K562 (cell line): ENCODE measurements around the gene KCND3. TPM values are rescaled to one million over a fixed set of nuclear protein-coding genes. Genes with fewer than 3 reads are reported as not detected.
A peak's percentile ranks its signal among the peaks of the same experiment; 100 is the strongest.

Experiments used
- ATAC-seq: fragments of 200-7000 bp; cut with Tn5 transposase; 3 replicates; pipeline ENCODE4 v1.9.1; 2020; ENCODE audit warnings: moderate library complexity
- BruUV-seq: library from RNA; stranded (reverse); fragments of 400-500 nt; replicated peaks from 2 replicates; lab custom pipeline; 2021; lab: Mats Ljungman, UMichigan
- CTCF ChIA-PET: fragments of 300-600 bp; formaldehyde crosslinking; extraction: SDS; loops from one replicate; lab custom pipeline; 2021; ENCODE audit warnings: low intra/inter-chr PET ratio; lab: Yijun Ruan, JAX
- POLR2A ChIA-PET: fragments of 300-600, 350-650 bp; sonication (Branson Sonifier 250); formaldehyde crosslinking; extraction: SDS; loops from one replicate; lab custom pipeline; 2021; ENCODE audit warnings: antibody characterized with exemption, inconsistent platforms; lab: Yijun Ruan, JAX
- DNase-seq, 4 experiments: peaks; one replicate each; pipeline versions ENCODE4 v3.0.0 to v3.0.0-alpha.2; 2011 to 2018; ENCODE audit warnings: low spot score in 3 of 4, mixed read lengths in 3 of 4; ENCODE audit errors: extremely low read depth in 1 of 4
- FAIRE-seq: peaks from 2 replicates; lab custom pipeline; 2011; peaks lifted over from hg19 to GRCh38; lab: Jason Lieb, UNC
- H2AFZ ChIP-seq: 2 replicates; pipeline ENCODE4 v1.6.0; 2011; ENCODE audit warnings: low read depth, low read length, control low read depth, inconsistent platforms
- H3K27ac ChIP-seq: fragments of 200-600 bp; 3 replicates; pipeline ENCODE4 v1.8.0; 2011; ENCODE audit warnings: low read depth, mild to moderate bottlenecking, control low read depth, inconsistent platforms, low read length, moderate library complexity, mixed read lengths; ENCODE audit errors: extremely low read depth
- H3K27me3 ChIP-seq, 2 experiments: fragments of 300-600 bp in 1 of 2; 2 replicates in 1 of 2; 3 replicates in 1 of 2; pipeline versions ENCODE4 v1.6.0 to v1.8.0; 2011; ENCODE audit warnings: inconsistent platforms in 2 of 2, low read length in 2 of 2, mild to moderate bottlenecking in 1 of 2, mixed read lengths in 1 of 2, moderate library complexity in 1 of 2; ENCODE audit not compliant: control insufficient read depth in 2 of 2, insufficient read depth in 2 of 2
- H3K36me3 ChIP-seq: fragments of 300-600 bp; 3 replicates; pipeline ENCODE4 v1.8.0; 2011; ENCODE audit warnings: mild to moderate bottlenecking, low read length, inconsistent platforms; ENCODE audit not compliant: control insufficient read depth, insufficient read depth
- H3K4me1 ChIP-seq, 2 experiments: fragments of 200-600 bp in 1 of 2; replicated peaks in 1 of 2; 2 replicates in 1 of 2; 3 replicates in 1 of 2; pipeline versions ENCODE4 v1.5.1 to v1.8.0; 2011; ENCODE audit warnings: inconsistent platforms in 2 of 2, low read length in 2 of 2, mild to moderate bottlenecking in 1 of 2, mixed read lengths in 1 of 2, moderate library complexity in 1 of 2; ENCODE audit not compliant: control insufficient read depth in 2 of 2, insufficient read depth in 2 of 2
- H3K4me2 ChIP-seq: 2 replicates; pipeline ENCODE4 v1.6.1; 2011; ENCODE audit warnings: low read length, control low read depth, inconsistent platforms, mixed read lengths; ENCODE audit not compliant: insufficient read depth
- H3K4me3 ChIP-seq: fragments of 200-600 bp; sonication (generic), shearing (Covaris generic); 2 replicates; pipeline ENCODE4 v1.5.1; 2016; ENCODE audit warnings: control low read depth, inconsistent platforms
- H3K79me2 ChIP-seq: fragments of 200-600 bp; 3 replicates; pipeline ENCODE4 v1.8.0; 2011; ENCODE audit warnings: low read length, inconsistent platforms; ENCODE audit not compliant: control insufficient read depth, insufficient read depth
- H3K9ac ChIP-seq, 2 experiments: 2 replicates each; pipeline versions ENCODE4 v1.6.0 to v1.6.1; 2011; ENCODE audit warnings: low read depth in 2 of 2, low read length in 2 of 2, control low read depth in 1 of 2, inconsistent platforms in 1 of 2, mild to moderate bottlenecking in 1 of 2, mixed read lengths in 1 of 2; ENCODE audit not compliant: insufficient read depth in 1 of 2
- H3K9me1 ChIP-seq: one replicate; pipeline ENCODE4 v1.6.0; 2011; ENCODE audit warnings: inconsistent platforms, mild to moderate bottlenecking, low read length, moderate library complexity; ENCODE audit not compliant: control insufficient read depth, insufficient read depth
- H3K9me3 ChIP-seq: replicated peaks from 2 replicates; pipeline ENCODE4 v1.5.1; 2011; ENCODE audit warnings: low read depth, low read length, inconsistent platforms; ENCODE audit not compliant: control insufficient read depth, insufficient read depth
- H4K20me1 ChIP-seq: replicated peaks from 2 replicates; pipeline ENCODE4 v1.6.1; 2011; ENCODE audit warnings: low read length, inconsistent platforms, mixed read lengths; ENCODE audit not compliant: control insufficient read depth, insufficient read depth
- ARID2 ChIP-seq: fragments of 450-650 bp; IDR thresholded peaks from 2 replicates; pipeline ENCODE4 v1.6.1; 2017; ENCODE audit warnings: antibody characterized with exemption, mild to moderate bottlenecking
- DNMT1 ChIP-seq: fragments of 450-650 bp; IDR thresholded peaks from 2 replicates; pipeline ENCODE4 v1.6.1; 2016; ENCODE audit warnings: antibody characterized with exemption, mild to moderate bottlenecking
- EP400 ChIP-seq: fragments of 450-650 bp; IDR thresholded peaks from 2 replicates; pipeline ENCODE4 v1.6.1; 2017; ENCODE audit warnings: antibody characterized with exemption, mild to moderate bottlenecking, moderate library complexity
- MED1 ChIP-seq: sonication (generic); formaldehyde crosslinking; IDR thresholded peaks from 2 replicates; pipeline ENCODE4 v1.8.1; 2023; ENCODE audit warnings: missing genetic modification reagents, borderline replicate concordance
- MEF2A ChIP-seq: IDR thresholded peaks from 2 replicates; pipeline ENCODE4 v1.6.1; 2011; ENCODE audit warnings: low read depth, mild to moderate bottlenecking, low read length, moderate library complexity; ENCODE audit not compliant: control insufficient read depth
- RFX5 ChIP-seq: IDR thresholded peaks from 2 replicates; pipeline ENCODE4 v1.6.1; 2011; ENCODE audit warnings: low read depth, mild to moderate bottlenecking, improper control_type of control experiment, low read length
- RFX7 ChIP-seq: fragments of 250-450 bp; sonication (Bioruptor Pico); IDR thresholded peaks from 2 replicates; pipeline ENCODE4 v1.5.1; 2021; ENCODE audit warnings: mild to moderate bottlenecking
- SIX5 ChIP-seq, 2 experiments: IDR thresholded peaks; 2 replicates each; pipeline ENCODE4 v1.6.1; 2011; ENCODE audit warnings: low read length in 2 of 2, borderline replicate concordance in 1 of 2, low read depth in 1 of 2, mild to moderate bottlenecking in 1 of 2, moderate library complexity in 1 of 2; ENCODE audit not compliant: insufficient read depth in 1 of 2
- ZC3H11A ChIP-seq: IDR thresholded peaks from 2 replicates; pipeline ENCODE4 v1.6.1; 2012; ENCODE audit warnings: low read depth, low read length, improper control_type of control experiment
- ZNF184 ChIP-seq: sonication (generic); formaldehyde crosslinking; IDR thresholded peaks from 2 replicates; pipeline ENCODE4 v1.5.0; 2020; ENCODE audit warnings: missing genetic modification reagents
- ZNF253 ChIP-seq: fragments of 250-450 bp; sonication (Bioruptor Pico); conservative IDR thresholded peaks from 2 replicates; pipeline ENCODE4 v1.6.1; 2021; ENCODE audit warnings: mild to moderate bottlenecking
- ZNF778 ChIP-seq: fragments of 450-650 bp; formaldehyde crosslinking; IDR thresholded peaks from 2 replicates; pipeline ENCODE4 v1.4.0; 2020; ENCODE audit warnings: mild to moderate bottlenecking, moderate library complexity
- WGBS: fragments of 100-300 bp; shearing (Covaris generic); methylation state at CpG from one replicate; pipeline ENCODE4 v1.1.6; 2016; ENCODE audit warnings: low coverage, mixed read lengths; ENCODE audit not compliant: insufficient coverage; ENCODE audit errors: missing lambda C conversion rate; 5-methylcytosine and 5-hydroxymethylcytosine counted together
- in situ Hi-C: fragments of 300-500 bp; cut with MboI; formaldehyde crosslinking; loops from 4 replicates; pipeline ENCODE4 v1.15.0; 2018; ENCODE audit warnings: inconsistent platforms, mixed read lengths
- intact Hi-C: fragments of 100-400 bp; cut with micrococcal nuclease; formaldehyde crosslinking; loops from 2 replicates; pipeline ENCODE4 v1.14.2; 2022
- polyA plus RNA-seq, 8 experiments: library from polyadenylated mRNA; depleted of rRNA in 4 of 8; stranded (reverse) in 5 of 8; unstranded in 3 of 8; fragments of >200 nt; fragmentation: Nextera tagmentation in 2 of 8; fragmentation: Illumina TruSeq in 1 of 8; extraction: Ambion mirVana in 2 of 8; extraction: Trizol in 1 of 8; gene quantifications; 2 replicates each; pipeline versions ENCODE4 v1.2.1 to v1.2.3, GENCODE V29; 2011 to 2014; ENCODE audit warnings: inconsistent platforms in 1 of 8, missing spikeins in 1 of 8
- total RNA-seq, 7 experiments: library from RNA; depleted of rRNA in 6 of 7; stranded (reverse); fragments of >200 nt in 6 of 7; fragmentation: Illumina TruSeq in 2 of 7; extraction: Trizol in 2 of 7; gene quantifications; 2 replicates each; pipeline versions ENCODE4 v1.2.1 to v1.2.3, GENCODE V29; 2011 to 2021; ENCODE audit warnings: low replicate concordance in 1 of 7
- TF ChIP-seq, protein P1 (sequence below), 2 experiments: fragments of 450-650 bp in 1 of 2; sonication (generic) in 1 of 2; formaldehyde crosslinking in 1 of 2; IDR thresholded peaks; 2 replicates each; pipeline versions ENCODE4 v1.7.1 to v1.9.0; 2016 to 2022; ENCODE audit warnings: inconsistent platforms in 1 of 2, mild to moderate bottlenecking in 1 of 2, missing genetic modification reagents in 1 of 2

KCND3 gene
- total and polyA plus RNA-seq, 9 of the 15 experiments (the other 6 are each of a cell fraction or from before 2014, with no cell fraction given), result not detected

DNA sequence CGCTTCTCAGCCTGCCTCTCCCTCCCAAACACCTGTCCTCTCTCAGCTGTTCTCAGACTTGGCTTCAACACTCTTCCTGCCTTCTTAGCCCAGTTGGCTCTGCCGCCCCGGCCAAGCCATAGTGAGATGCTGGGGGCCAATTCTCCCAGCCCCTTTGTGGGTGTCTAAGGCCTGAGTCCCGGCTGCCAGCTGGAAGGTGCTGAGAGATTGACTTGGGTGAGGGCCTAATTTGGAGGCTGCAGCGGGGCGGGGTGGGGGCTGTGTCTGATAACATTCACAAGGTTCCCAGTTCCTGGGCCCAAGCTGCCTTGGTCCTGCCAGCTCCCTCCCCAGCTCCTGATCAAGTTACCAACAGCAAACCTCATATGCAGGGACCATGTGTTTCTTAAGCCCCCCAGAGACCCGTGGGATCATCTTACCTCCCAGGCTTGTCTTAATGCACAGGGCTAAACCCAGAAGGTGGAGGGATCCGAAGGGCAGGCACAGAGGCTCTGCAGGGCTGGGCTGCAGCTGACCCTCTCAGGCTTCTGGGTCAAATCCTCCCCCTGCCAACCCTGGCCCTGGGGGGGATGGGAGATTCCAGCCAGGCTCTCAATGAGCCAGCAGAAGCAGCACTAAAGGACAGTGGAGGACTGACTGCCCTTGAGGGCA, 260.1 kb downstream of the KCND3 start (continued):
- TF ChIP-seq SIX5 (IDR thresholded peaks at IDR 0.05; ENCODE audit: borderline replicate concordance in 1 of 2, insufficient read depth in 1 of 2, low read depth in 1 of 2, low read length in 2 of 2) (no peak), EP400 (no peak), ARID2 (no peak), ZNF778 (CRISPR knock-in tag) (no peak), MED1 (no peak), DNMT1 (no peak), MEF2A (no peak)

DNA sequence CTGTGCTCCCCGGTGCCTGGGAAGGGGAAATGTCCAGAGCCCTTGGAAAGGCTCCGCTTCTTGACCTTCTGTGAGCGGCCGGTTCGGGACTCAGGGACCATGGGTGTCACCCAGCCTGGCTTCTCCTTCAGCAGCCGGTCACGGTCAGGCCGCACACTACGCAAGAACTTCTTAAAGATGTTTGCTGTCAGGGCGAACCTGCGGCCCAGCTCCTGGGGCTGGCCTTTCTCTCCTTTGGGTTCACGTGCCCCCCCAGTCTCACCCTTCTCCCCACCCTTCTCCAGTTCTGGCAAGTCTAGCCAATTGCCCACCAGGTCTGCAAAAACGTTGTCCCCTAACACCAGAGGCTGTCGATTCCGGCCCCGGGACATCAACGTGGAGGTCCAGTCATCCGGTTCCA, 262.4 kb downstream of the KCND3 start:
- H3K4me3 ChIP-seq, result no peak overlapping the region
- ChIA-PET POLR2A (no interaction called here), CTCF (no interaction called here)
- FAIRE-seq (no peak), ATAC-seq (no peak), DNase-seq (no peak)
- in situ Hi-C loops (no loop called here), intact Hi-C loops (no loop called here)
- no peaks in the 10 kb centered on the region; the same call in none of the 2 replicates for H4K20me1 ChIP-seq
- H3K27me3 ChIP-seq, result peaks cover 12 to 53% of the 10 kb centered on the region in 2 experiments; a peak in 4 of 5 replicates
- H3K4me2 ChIP-seq, result no peak overlapping the region
- BruUV-seq, result no TSS peak
- no peak overlapping the region for H2AFZ ChIP-seq
- no peaks in the 10 kb centered on the region for H3K79me2 ChIP-seq
- peaks cover 0 to 7% of the 10 kb centered on the region in 2 experiments; a peak in 1 of 5 replicates for H3K4me1 ChIP-seq
- WGBS, result 25% methylated on average over 13 of the region's 18 CpGs
- H3K9me1 ChIP-seq, result no peaks in the 10 kb centered on the region
- no peaks in the 10 kb centered on the region for H3K36me3 ChIP-seq
- H3K9me3 ChIP-seq, result no peaks in the 10 kb centered on the region
- no peak overlapping the region for H3K27ac ChIP-seq
- peak overlapping the region in 1 of 2 experiments; percentile 38; a peak in 1 of 4 replicates for H3K9ac ChIP-seq
- TF ChIP-seq, protein P1, sequence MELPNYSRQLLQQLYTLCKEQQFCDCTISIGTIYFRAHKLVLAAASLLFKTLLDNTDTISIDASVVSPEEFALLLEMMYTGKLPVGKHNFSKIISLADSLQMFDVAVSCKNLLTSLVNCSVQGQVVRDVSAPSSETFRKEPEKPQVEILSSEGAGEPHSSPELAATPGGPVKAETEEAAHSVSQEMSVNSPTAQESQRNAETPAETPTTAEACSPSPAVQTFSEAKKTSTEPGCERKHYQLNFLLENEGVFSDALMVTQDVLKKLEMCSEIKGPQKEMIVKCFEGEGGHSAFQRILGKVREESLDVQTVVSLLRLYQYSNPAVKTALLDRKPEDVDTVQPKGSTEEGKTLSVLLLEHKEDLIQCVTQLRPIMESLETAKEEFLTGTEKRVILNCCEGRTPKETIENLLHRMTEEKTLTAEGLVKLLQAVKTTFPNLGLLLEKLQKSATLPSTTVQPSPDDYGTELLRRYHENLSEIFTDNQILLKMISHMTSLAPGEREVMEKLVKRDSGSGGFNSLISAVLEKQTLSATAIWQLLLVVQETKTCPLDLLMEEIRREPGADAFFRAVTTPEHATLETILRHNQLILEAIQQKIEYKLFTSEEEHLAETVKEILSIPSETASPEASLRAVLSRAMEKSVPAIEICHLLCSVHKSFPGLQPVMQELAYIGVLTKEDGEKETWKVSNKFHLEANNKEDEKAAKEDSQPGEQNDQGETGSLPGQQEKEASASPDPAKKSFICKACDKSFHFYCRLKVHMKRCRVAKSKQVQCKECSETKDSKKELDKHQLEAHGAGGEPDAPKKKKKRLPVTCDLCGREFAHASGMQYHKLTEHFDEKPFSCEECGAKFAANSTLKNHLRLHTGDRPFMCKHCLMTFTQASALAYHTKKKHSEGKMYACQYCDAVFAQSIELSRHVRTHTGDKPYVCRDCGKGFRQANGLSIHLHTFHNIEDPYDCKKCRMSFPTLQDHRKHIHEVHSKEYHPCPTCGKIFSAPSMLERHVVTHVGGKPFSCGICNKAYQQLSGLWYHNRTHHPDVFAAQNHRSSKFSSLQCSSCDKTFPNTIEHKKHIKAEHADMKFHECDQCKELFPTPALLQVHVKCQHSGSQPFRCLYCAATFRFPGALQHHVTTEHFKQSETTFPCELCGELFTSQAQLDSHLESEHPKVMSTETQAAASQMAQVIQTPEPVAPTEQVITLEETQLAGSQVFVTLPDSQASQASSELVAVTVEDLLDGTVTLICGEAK (IDR thresholded peaks at IDR 0.05), result no peak
- TF ChIP-seq, protein P1 (CRISPR knock-in tag; IDR thresholded peaks at IDR 0.05), result no peak
- no peak for TF ChIP-seq ZNF253 (CRISPR knock-in tag)
- TF ChIP-seq RFX5, result no peak
- no peak for TF ChIP-seq RFX7 (CRISPR knock-in tag)
- TF ChIP-seq ZNF184 (CRISPR knock-in tag), result no peak
- no peak for TF ChIP-seq ZC3H11A
